Measurements from ENCODE around the gene SVIP. TPM values are rescaled to one million over a fixed set of nuclear protein-coding genes. Genes with fewer than 3 reads are reported as not detected.

SVIP gene
- total RNA-seq, 1 donor from 2014 or later: 6.1 TPM

GRCh38 chr11:22785251-22785650 lies 44.4 kb downstream of the SVIP start:
- H3K27me3 ChIP-seq: no peaks in the 10 kb centered on the region
- no peak for DNase-seq (ENCODE audit: low spot score in 2 of 2)
- no peak overlapping the region for H3K27ac ChIP-seq
- no peaks in the 10 kb centered on the region for H3K36me3 ChIP-seq
- intact Hi-C loops (cut with DNase I): loop anchor here (5.0 kb wide), 2 partner anchors 453 to 538 kb away; no protein-coding TSS in a partner anchor
- no peak overlapping the region for H3K4me3 ChIP-seq
- H3K4me1 ChIP-seq: no peaks in the 10 kb centered on the region
- TF ChIP-seq CTCF (IDR thresholded peaks at IDR 0.05): no peak
- no peaks in the 10 kb centered on the region for H3K9me3 ChIP-seq

- intact Hi-C loops (cut with DNase I): no loop called here
- Histone ChIP-seq H3K9me3 (no peaks in the 10 kb centered on the region), H3K27me3 (no peaks in the 10 kb centered on the region), H3K27ac (no peak overlapping the region), H3K4me3 (no peak overlapping the region), H3K4me1 (no peaks in the 10 kb centered on the region), H3K36me3 (no peaks in the 10 kb centered on the region)
- no peak for TF ChIP-seq CTCF (IDR thresholded peaks at IDR 0.05)
- DNase-seq (ENCODE audit: low spot score in 2 of 2): no peak
Observed at GRCh38 chr11:22780952-22781593, 48.5 kb downstream of the SVIP start.

GRCh38 chr11:22779850-22780249 lies 49.8 kb downstream of the SVIP start:
- no peaks in the 10 kb centered on the region for H3K27me3 ChIP-seq
- H3K4me1 ChIP-seq: no peaks in the 10 kb centered on the region
- TF ChIP-seq CTCF (IDR thresholded peaks at IDR 0.05): no peak
- intact Hi-C loops (cut with DNase I): no loop called here
- no peaks in the 10 kb centered on the region for H3K9me3 ChIP-seq
- no peak for DNase-seq (ENCODE audit: low spot score in 2 of 2)
- H3K36me3 ChIP-seq: no peaks in the 10 kb centered on the region
- no peak overlapping the region for H3K27ac ChIP-seq
- no peak overlapping the region for H3K4me3 ChIP-seq

GRCh38 chr11:22778642-22779041 lies 51.0 kb downstream of the SVIP start:
- Histone ChIP-seq H3K4me1 (no peaks in the 10 kb centered on the region), H3K4me3 (no peak overlapping the region), H3K27me3 (no peaks in the 10 kb centered on the region), H3K9me3 (no peaks in the 10 kb centered on the region), H3K27ac (no peak overlapping the region), H3K36me3 (no peaks in the 10 kb centered on the region)
- intact Hi-C loops (cut with DNase I): no loop called here
- no peak for DNase-seq (ENCODE audit: low spot score in 2 of 2)
- TF ChIP-seq CTCF (IDR thresholded peaks at IDR 0.05): no peak

- no peak for DNase-seq (ENCODE audit: low spot score in 2 of 2)
- no peaks in the 10 kb centered on the region for H3K4me1 ChIP-seq
- TF ChIP-seq CTCF (IDR thresholded peaks at IDR 0.05): no peak
- no peaks in the 10 kb centered on the region for H3K9me3 ChIP-seq
- H3K27ac ChIP-seq: no peak overlapping the region
- no peaks in the 10 kb centered on the region for H3K27me3 ChIP-seq
- no peak overlapping the region for H3K4me3 ChIP-seq
- intact Hi-C loops (cut with DNase I): no loop called here
- no peaks in the 10 kb centered on the region for H3K36me3 ChIP-seq
Observed at GRCh38 chr11:22775248-22775647, 54.4 kb downstream of the SVIP start.

- Histone ChIP-seq H3K27me3 (no peaks in the 10 kb centered on the region), H3K36me3 (no peaks in the 10 kb centered on the region), H3K4me1 (no peaks in the 10 kb centered on the region), H3K27ac (no peak overlapping the region), H3K4me3 (no peak overlapping the region), H3K9me3 (no peaks in the 10 kb centered on the region)
- DNase-seq (ENCODE audit: low spot score in 2 of 2): no peak
- TF ChIP-seq CTCF (IDR thresholded peaks at IDR 0.05): no peak
- intact Hi-C loops (cut with DNase I): no loop called here
Observed at GRCh38 chr11:22774716-22775115, 54.9 kb downstream of the SVIP start.
